Islet of Langerhans (tissue), 1 donor: ENCODE measurements around the gene AMOT.

ENCODE experiments used
- FAIRE-seq: peaks from one replicate; lab custom pipeline; 2011; peaks lifted over from hg19 to GRCh38; lab: Jason Lieb, UNC

Gene AMOT

GRCh38 chrX:112734290-112734689, 106.3 kb downstream of the AMOT start:
- FAIRE-seq, result no peak

- FAIRE-seq, result no peak
Observed at GRCh38 chrX:112731793-112732192, 108.8 kb downstream of the AMOT start.
